ENCODE data around the gene RTN4RL1. TPM values are rescaled to one million over a fixed set of nuclear protein-coding genes. Genes with fewer than 3 reads are reported as not detected.

RTN4RL1 gene
- total and polyA plus RNA-seq, 4 donors: 0.65 to 7.3 (median 2.4) TPM

DNA sequence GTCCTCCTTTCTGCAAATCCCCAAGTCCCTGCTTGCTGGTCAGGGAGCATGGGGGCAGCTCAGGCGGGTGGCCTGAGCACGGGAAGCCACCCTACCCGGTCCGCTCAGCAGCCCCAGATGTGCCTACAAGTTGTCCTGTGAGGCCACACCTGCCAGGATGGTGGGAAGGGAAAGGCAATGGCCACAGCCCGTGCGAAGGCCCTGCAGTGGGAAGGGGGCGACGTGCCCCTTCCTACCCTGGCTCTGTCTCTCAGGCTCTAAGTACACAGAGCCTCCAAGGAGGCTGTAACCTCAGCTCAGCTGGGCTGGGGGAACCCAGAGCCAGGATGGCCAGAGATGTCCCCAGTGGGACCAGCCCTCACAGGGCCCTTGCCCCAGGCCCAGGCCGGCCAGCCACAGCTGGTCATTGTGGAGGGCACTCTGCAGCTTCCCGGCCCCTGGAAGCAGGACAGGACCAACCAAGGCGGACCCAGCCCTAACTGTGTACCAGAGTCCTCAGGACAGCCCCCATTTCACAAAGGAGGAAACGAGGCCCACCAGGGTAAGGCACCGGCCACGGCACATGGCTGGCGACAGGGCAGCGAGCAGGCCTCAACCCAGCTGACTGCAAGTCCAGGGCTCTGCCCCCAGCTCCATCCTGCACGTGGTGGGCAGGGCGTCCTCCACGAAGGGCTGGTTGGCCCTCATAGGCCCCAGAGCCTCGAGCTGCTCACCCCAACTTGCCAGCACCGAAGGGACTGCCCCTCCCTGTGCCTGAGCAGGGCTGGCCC is 82.3 kb downstream of the RTN4RL1 start:
- Histone ChIP-seq H3K27ac (ENCODE audit: low read depth in 1 of 2, low read length in 1 of 2) (no peak overlapping the region), H3K4me1 (ENCODE audit: control insufficient read depth in 5 of 5, insufficient read depth in 5 of 5, low read length in 5 of 5) (peaks cover 0 to 56% (median 5%) of the 10 kb centered on the region in 5 donors), H3K4me3 (no peak overlapping the region), H3K36me3 (ENCODE audit: control insufficient read depth in 4 of 4, insufficient read depth in 4 of 4, low read length in 4 of 4) (no peaks in the 10 kb centered on the region), H3K9ac (ENCODE audit: insufficient read depth in 1 of 2, low read length in 2 of 2) (no peak overlapping the region), H3K9me3 (ENCODE audit: control insufficient read depth in 4 of 4, insufficient read depth in 3 of 4, low read length in 3 of 4) (peaks cover 0 to 2% (median 0%) of the 10 kb centered on the region in 4 donors), H3K27me3 (ENCODE audit: control insufficient read depth in 3 of 3, insufficient read depth in 3 of 3, low read length in 2 of 3) (no peaks in the 10 kb centered on the region)
- DNase-seq (no peak), ATAC-seq (ENCODE audit: insufficient read depth, low FRiP score) (no peak)
- TF ChIP-seq, protein P1, sequence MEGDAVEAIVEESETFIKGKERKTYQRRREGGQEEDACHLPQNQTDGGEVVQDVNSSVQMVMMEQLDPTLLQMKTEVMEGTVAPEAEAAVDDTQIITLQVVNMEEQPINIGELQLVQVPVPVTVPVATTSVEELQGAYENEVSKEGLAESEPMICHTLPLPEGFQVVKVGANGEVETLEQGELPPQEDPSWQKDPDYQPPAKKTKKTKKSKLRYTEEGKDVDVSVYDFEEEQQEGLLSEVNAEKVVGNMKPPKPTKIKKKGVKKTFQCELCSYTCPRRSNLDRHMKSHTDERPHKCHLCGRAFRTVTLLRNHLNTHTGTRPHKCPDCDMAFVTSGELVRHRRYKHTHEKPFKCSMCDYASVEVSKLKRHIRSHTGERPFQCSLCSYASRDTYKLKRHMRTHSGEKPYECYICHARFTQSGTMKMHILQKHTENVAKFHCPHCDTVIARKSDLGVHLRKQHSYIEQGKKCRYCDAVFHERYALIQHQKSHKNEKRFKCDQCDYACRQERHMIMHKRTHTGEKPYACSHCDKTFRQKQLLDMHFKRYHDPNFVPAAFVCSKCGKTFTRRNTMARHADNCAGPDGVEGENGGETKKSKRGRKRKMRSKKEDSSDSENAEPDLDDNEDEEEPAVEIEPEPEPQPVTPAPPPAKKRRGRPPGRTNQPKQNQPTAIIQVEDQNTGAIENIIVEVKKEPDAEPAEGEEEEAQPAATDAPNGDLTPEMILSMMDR (IDR thresholded peaks at IDR 0.05; ENCODE audit: control extremely low read depth, extremely low read depth): no peak
- 88 to 91% methylated on average over 21 of the region's 21 CpGs for WGBS, 2 donors

DNA sequence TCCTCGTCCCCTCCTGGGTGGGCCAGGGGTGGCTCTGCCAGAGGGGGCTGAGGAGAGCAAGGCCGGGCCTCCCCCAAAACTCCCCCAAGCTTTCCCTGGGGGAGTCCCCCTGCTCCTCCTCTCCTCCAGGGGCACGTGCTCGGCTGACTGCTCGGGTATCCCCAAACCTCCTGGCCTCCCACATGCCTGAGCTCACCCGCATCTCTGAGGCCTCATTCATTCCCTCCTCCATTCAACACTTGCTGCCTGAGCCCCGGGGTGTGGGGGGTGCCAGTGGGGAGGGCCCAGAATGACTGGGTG is 83.1 kb downstream of the RTN4RL1 start:
- no peak overlapping the region for H3K4me3 ChIP-seq
- 79 to 96% methylated on average over 7 of the region's 7 CpGs for WGBS, 2 donors
- H3K27me3 ChIP-seq (ENCODE audit: control insufficient read depth in 3 of 3, insufficient read depth in 3 of 3, low read length in 2 of 3): no peaks in the 10 kb centered on the region
- no peaks in the 10 kb centered on the region for H3K9me3 ChIP-seq (ENCODE audit: control insufficient read depth in 4 of 4, insufficient read depth in 3 of 4, low read length in 3 of 4)
- TF ChIP-seq, protein P1 (IDR thresholded peaks at IDR 0.05; ENCODE audit: control extremely low read depth, extremely low read depth): no peak
- DNase-seq (no peak), ATAC-seq (ENCODE audit: insufficient read depth, low FRiP score) (no peak)
- no peak overlapping the region for H3K27ac ChIP-seq (ENCODE audit: low read depth in 1 of 2, low read length in 1 of 2)
- no peaks in the 10 kb centered on the region for H3K36me3 ChIP-seq (ENCODE audit: control insufficient read depth in 4 of 4, insufficient read depth in 4 of 4, low read length in 4 of 4)
- no peak overlapping the region for H3K9ac ChIP-seq (ENCODE audit: insufficient read depth in 1 of 2, low read length in 2 of 2)
- H3K4me1 ChIP-seq (ENCODE audit: control insufficient read depth in 5 of 5, insufficient read depth in 5 of 5, low read length in 5 of 5): peaks cover 0 to 47% (median 5%) of the 10 kb centered on the region in 5 donors

DNA sequence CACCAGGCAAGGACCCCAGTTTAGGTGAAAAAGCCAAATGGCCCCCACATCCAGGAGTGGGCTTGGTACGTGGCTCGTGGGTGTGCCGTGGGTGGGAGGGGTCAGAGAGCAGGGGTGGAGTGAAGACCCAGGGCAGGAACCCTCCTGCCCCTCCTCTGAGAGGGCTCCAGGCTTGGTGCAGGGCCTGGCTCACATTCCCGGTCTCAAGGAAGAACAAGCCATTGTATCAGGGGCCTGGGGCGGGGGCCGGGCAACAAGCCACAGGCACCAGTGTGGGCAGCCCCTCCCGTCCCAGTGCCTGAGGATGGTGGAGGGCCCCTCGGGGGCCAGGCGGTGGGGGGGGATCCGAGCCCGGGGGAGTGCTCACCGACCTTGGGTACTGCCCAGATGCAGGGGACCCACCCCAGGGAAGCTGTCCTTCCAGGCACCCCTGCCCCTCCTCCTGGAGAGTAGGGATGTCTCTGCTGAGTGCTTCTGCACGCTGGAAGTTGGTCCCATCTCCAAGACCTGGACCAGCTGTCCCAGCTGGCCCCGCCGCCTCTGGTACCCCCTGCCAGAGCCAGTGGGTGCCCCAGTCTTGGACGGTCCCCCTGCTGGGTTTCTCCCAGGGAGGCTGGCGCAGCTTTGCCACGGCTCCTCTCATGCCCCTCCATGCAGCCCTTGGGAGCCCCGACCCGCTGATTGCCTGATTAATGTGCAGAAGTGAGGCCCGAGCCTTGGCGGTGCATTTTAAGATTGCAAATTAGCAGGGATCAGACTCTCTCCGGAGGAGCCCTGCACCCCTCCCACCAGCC is 83.7 kb downstream of the RTN4RL1 start:
- peaks cover 0 to 46% (median 5%) of the 10 kb centered on the region in 5 donors for H3K4me1 ChIP-seq (ENCODE audit: control insufficient read depth in 5 of 5, insufficient read depth in 5 of 5, low read length in 5 of 5)
- no peak overlapping the region for H3K27ac ChIP-seq (ENCODE audit: low read depth in 1 of 2, low read length in 1 of 2)
- no peaks in the 10 kb centered on the region for H3K27me3 ChIP-seq (ENCODE audit: control insufficient read depth in 3 of 3, insufficient read depth in 3 of 3, low read length in 2 of 3)
- no peak overlapping the region for H3K4me3 ChIP-seq
- no peaks in the 10 kb centered on the region for H3K9me3 ChIP-seq (ENCODE audit: control insufficient read depth in 4 of 4, insufficient read depth in 3 of 4, low read length in 3 of 4)
- DNase-seq (no peak), ATAC-seq (ENCODE audit: insufficient read depth, low FRiP score) (no peak)
- no peaks in the 10 kb centered on the region for H3K36me3 ChIP-seq (ENCODE audit: control insufficient read depth in 4 of 4, insufficient read depth in 4 of 4, low read length in 4 of 4)
- WGBS, 2 donors: 68 to 88% methylated on average over 15 to 23 of the region's 23 CpGs
- TF ChIP-seq, protein P1 (IDR thresholded peaks at IDR 0.05; ENCODE audit: control extremely low read depth, extremely low read depth): no peak
- H3K9ac ChIP-seq (ENCODE audit: insufficient read depth in 1 of 2, low read length in 2 of 2): no peak overlapping the region
